ENCODE measurements around the gene GRIA1. TPM values are rescaled to one million over a fixed set of nuclear protein-coding genes. Genes with fewer than 3 reads are reported as not detected.

GRIA1 gene
- total RNA-seq, 1 donor from 2014 or later, result not detected

- ATAC-seq (no peak), DNase-seq (ENCODE audit: missing footprints) (no peak)
- intact Hi-C loops (cut with DNase I), result no loop called here
Measured at GRCh38 chr5:153584960-153585359, 94.5 kb downstream of the GRIA1 start.

- intact Hi-C loops (cut with DNase I), result no loop called here
- ATAC-seq, result no peak
- DNase-seq (ENCODE audit: missing footprints), result no peak
Measured at GRCh38 chr5:153585622-153586277, 95.3 kb downstream of the GRIA1 start.

- intact Hi-C loops (cut with DNase I), result no loop called here
- DNase-seq (ENCODE audit: missing footprints), result no peak
- ATAC-seq, result no peak
Measured at GRCh38 chr5:153592081-153592480, 101.6 kb downstream of the GRIA1 start.

GRCh38 chr5:153594785-153595184 is 104.3 kb downstream of the GRIA1 start:
- DNase-seq (ENCODE audit: missing footprints), result no peak
- no peak for ATAC-seq
- intact Hi-C loops (cut with DNase I), result no loop called here

GRCh38 chr5:153598099-153598498 is 107.6 kb downstream of the GRIA1 start:
- intact Hi-C loops (cut with DNase I), result no loop called here
- no peak for DNase-seq (ENCODE audit: missing footprints)
- no peak for ATAC-seq

GRCh38 chr5:153601377-153601776 is 110.9 kb downstream of the GRIA1 start:
- ATAC-seq (no peak), DNase-seq (ENCODE audit: missing footprints) (no peak)
- intact Hi-C loops (cut with DNase I), result no loop called here

GRCh38 chr5:153605386-153605785 is 114.9 kb downstream of the GRIA1 start:
- no peak for ATAC-seq
- intact Hi-C loops (cut with DNase I), result no loop called here
- DNase-seq (ENCODE audit: missing footprints), result no peak

- intact Hi-C loops (cut with DNase I), result no loop called here
- DNase-seq (ENCODE audit: missing footprints) (no peak), ATAC-seq (no peak)
Measured at GRCh38 chr5:153610009-153610408, 119.5 kb downstream of the GRIA1 start.

GRCh38 chr5:153610811-153611210 is 120.3 kb downstream of the GRIA1 start:
- no peak for DNase-seq (ENCODE audit: missing footprints)

GRCh38 chr5:153613144-153613543 is 122.7 kb downstream of the GRIA1 start:
- ATAC-seq (no peak), DNase-seq (ENCODE audit: missing footprints) (no peak)
- intact Hi-C loops (cut with DNase I), result no loop called here

More at GRCh38 chr5:153610811-153611210, 120.3 kb downstream of the GRIA1 start:
- intact Hi-C loops (cut with DNase I), result no loop called here
- ATAC-seq, result no peak

GRCh38 chr5:153613672-153614071 is 123.2 kb downstream of the GRIA1 start:
- ATAC-seq (no peak), DNase-seq (ENCODE audit: missing footprints) (no peak)
- intact Hi-C loops (cut with DNase I), result no loop called here

- intact Hi-C loops (cut with DNase I), result no loop called here
- no peak for DNase-seq (ENCODE audit: missing footprints)
- ATAC-seq, result no peak
Measured at GRCh38 chr5:153617190-153617589, 126.7 kb downstream of the GRIA1 start.

GRCh38 chr5:153618307-153618706 is 127.8 kb downstream of the GRIA1 start:
- intact Hi-C loops (cut with DNase I), result no loop called here
- DNase-seq (ENCODE audit: missing footprints) (no peak), ATAC-seq (no peak)

- DNase-seq (ENCODE audit: missing footprints), result no peak
- ATAC-seq, result no peak
- intact Hi-C loops (cut with DNase I), result no loop called here
Measured at GRCh38 chr5:153618867-153619266, 128.4 kb downstream of the GRIA1 start.

- intact Hi-C loops (cut with DNase I), result no loop called here
- DNase-seq (ENCODE audit: missing footprints) (no peak), ATAC-seq (no peak)
Measured at GRCh38 chr5:153619771-153620170, 129.3 kb downstream of the GRIA1 start.

- DNase-seq (ENCODE audit: missing footprints), result no peak
- ATAC-seq, result no peak
- intact Hi-C loops (cut with DNase I), result no loop called here
Measured at GRCh38 chr5:153623124-153623523, 132.7 kb downstream of the GRIA1 start.

- DNase-seq (ENCODE audit: missing footprints), result no peak
- ATAC-seq, result no peak
- intact Hi-C loops (cut with DNase I), result no loop called here
Measured at GRCh38 chr5:153623751-153624450, 133.4 kb downstream of the GRIA1 start.

GRCh38 chr5:153624451-153624765 is 133.9 kb downstream of the GRIA1 start:
- ATAC-seq, result no peak
- intact Hi-C loops (cut with DNase I), result no loop called here
- no peak for DNase-seq (ENCODE audit: missing footprints)

- ATAC-seq (no peak), DNase-seq (ENCODE audit: missing footprints) (no peak)
- intact Hi-C loops (cut with DNase I), result no loop called here
Measured at GRCh38 chr5:153625826-153626354, 135.4 kb downstream of the GRIA1 start.

GRCh38 chr5:153626836-153627235 is 136.4 kb downstream of the GRIA1 start:
- no peak for DNase-seq (ENCODE audit: missing footprints)
- intact Hi-C loops (cut with DNase I), result no loop called here
- peak; percentile 46 for ATAC-seq
